Left renal cortex interstitium (tissue), 4 donors: ENCODE data around the gene NEBL. TPM values are rescaled to one million over a fixed set of nuclear protein-coding genes. Genes with fewer than 3 reads are reported as not detected.

Experiments used
- DNase-seq, 4 donors: peaks; one replicate each; pipeline ENCODE4 v3.0.0-alpha.2; 2013; ENCODE audit warnings: low read depth in 4 of 4, low spot score in 2 of 4, missing footprints in 1 of 4
- polyA plus RNA-seq, 4 donors: library from polyadenylated mRNA; unstranded; fragments of 120-200 nt; gene quantifications; one replicate each; pipeline ENCODE4 v1.2.1, GENCODE V29; 2013; ENCODE audit not compliant: insufficient read length in 4 of 4

The NEBL gene
- polyA plus RNA-seq, 4 donors: 75.5 to 87.0 (median 84.6) TPM

GRCh38 chr10:20809631-20810030, 87.5 kb downstream of the NEBL start:
- DNase-seq: no peak

GRCh38 chr10:20806487-20806886, 90.6 kb downstream of the NEBL start:
- no peak for DNase-seq

GRCh38 chr10:20797290-20797689, 99.8 kb downstream of the NEBL start:
- DNase-seq: no peak

GRCh38 chr10:20795391-20795790, 101.7 kb downstream of the NEBL start:
- DNase-seq: no peak

GRCh38 chr10:20785174-20785573, 111.9 kb downstream of the NEBL start:
- no peak for DNase-seq

GRCh38 chr10:20778008-20778757, 118.9 kb downstream of the NEBL start:
- DNase-seq: no peak

- no peak for DNase-seq
Observed at GRCh38 chr10:20776384-20777118, 120.6 kb downstream of the NEBL start.

GRCh38 chr10:20771051-20771450, 126.1 kb downstream of the NEBL start:
- no peak for DNase-seq

GRCh38 chr10:20769481-20769880, 127.6 kb downstream of the NEBL start:
- DNase-seq: no peak

GRCh38 chr10:20768843-20769242, 128.3 kb downstream of the NEBL start:
- no peak for DNase-seq

- no peak for DNase-seq
Observed at GRCh38 chr10:20767028-20767427, 130.1 kb downstream of the NEBL start.

- DNase-seq: no peak
Observed at GRCh38 chr10:20765066-20765465, 132.0 kb downstream of the NEBL start.

GRCh38 chr10:20760460-20760859, 136.7 kb downstream of the NEBL start:
- DNase-seq: no peak

- no peak for DNase-seq
Observed at GRCh38 chr10:20748551-20748950, 148.6 kb downstream of the NEBL start.

GRCh38 chr10:20747782-20748181, 149.3 kb downstream of the NEBL start:
- no peak for DNase-seq

GRCh38 chr10:20746856-20747255, 150.3 kb downstream of the NEBL start:
- no peak for DNase-seq

GRCh38 chr10:20745556-20746375, 151.3 kb downstream of the NEBL start:
- DNase-seq: peak in 2 of 4 donors; percentile 7 to 9

- no peak for DNase-seq
Observed at GRCh38 chr10:20744821-20745220, 152.3 kb downstream of the NEBL start.

- DNase-seq: no peak
Observed at GRCh38 chr10:20743942-20744341, 153.2 kb downstream of the NEBL start.

GRCh38 chr10:20742737-20743541, 154.2 kb downstream of the NEBL start:
- no peak for DNase-seq
